GM13976 (cell line): ENCODE results near the gene KDM4C.

ENCODE experiments used
- DNase-seq: peaks from one replicate; pipeline ENCODE4 v3.0.0; 2012; ENCODE audit warnings: low spot score
- CTCF ChIP-seq: IDR thresholded peaks from 2 replicates; pipeline ENCODE4 v1.5.1; 2012; ENCODE audit warnings: borderline replicate concordance, mild to moderate bottlenecking; ENCODE audit not compliant: insufficient read depth; ENCODE audit errors: extremely low read depth, missing control alignments, control extremely low read depth
- in situ Hi-C: fragments of 300-500 bp; cut with MboI; formaldehyde crosslinking; loops from one replicate; pipeline ENCODE4 v1.12.0; 2022; ENCODE audit warnings: low sequenced_read_pairs, mixed read lengths, inconsistent platforms; ENCODE audit not compliant: unreplicated experiment

Gene KDM4C

GRCh38 chr9:6895754-6896153 lies 138.0 kb downstream of the KDM4C start:
- no peak for TF ChIP-seq CTCF
- no peak for DNase-seq
- in situ Hi-C loops = no loop called here

GRCh38 chr9:6896562-6896961 lies 138.8 kb downstream of the KDM4C start:
- in situ Hi-C loops = no loop called here
- no peak for TF ChIP-seq CTCF
- no peak for DNase-seq

GRCh38 chr9:6897207-6897822 lies 139.5 kb downstream of the KDM4C start:
- in situ Hi-C loops = no loop called here
- DNase-seq = no peak
- no peak for TF ChIP-seq CTCF

- in situ Hi-C loops = no loop called here
These were observed 140.1 kb downstream of the KDM4C start for GRCh38 chr9:6897898-6898302.

DNA sequence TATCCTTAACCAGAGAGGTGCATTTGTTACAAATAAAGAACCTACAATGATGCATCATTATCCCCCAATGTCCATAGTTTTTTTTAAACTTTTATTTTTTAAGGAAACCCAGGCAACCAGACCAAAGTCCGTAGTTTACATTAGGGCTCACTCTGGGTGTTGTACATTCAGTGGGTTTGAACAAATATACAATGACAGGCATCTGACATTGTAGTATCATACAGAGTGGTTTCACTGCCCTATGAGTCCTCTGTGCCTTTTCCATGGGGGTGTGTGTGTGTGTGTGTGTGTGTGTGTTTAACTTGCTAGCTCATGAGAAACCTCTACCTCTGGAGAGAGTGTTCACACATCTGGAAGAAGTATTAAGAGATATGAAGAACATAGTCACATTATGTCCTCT lies 141.5 kb downstream of the KDM4C start:
- no peak for DNase-seq
- in situ Hi-C loops = no loop called here
- no peak for TF ChIP-seq CTCF

More at GRCh38 chr9:6897898-6898302, 140.1 kb downstream of the KDM4C start:
- TF ChIP-seq CTCF = no peak
- DNase-seq = no peak

GRCh38 chr9:6900440-6900883 lies 142.7 kb downstream of the KDM4C start:
- DNase-seq = no peak
- in situ Hi-C loops = loop anchor here (25.0 kb wide), 1 partner anchor 637 kb away; no protein-coding TSS in a partner anchor
- TF ChIP-seq CTCF = no peak
